GM12878 (cell line): ENCODE results near the gene SETDB1. TPM values are rescaled to one million over a fixed set of nuclear protein-coding genes. Genes with fewer than 3 reads are reported as not detected.

ENCODE experiments used
- ATAC-seq: fragments of 200-7000 bp; cut with Tn5 transposase; 3 replicates; pipeline ENCODE4 v1.9.1; 2020; ENCODE audit warnings: mild to moderate bottlenecking, moderate library complexity
- BruUV-seq: library from RNA; stranded (reverse); fragments of 400-500 nt; replicated peaks from 2 replicates; lab custom pipeline; 2021; lab: Mats Ljungman, UMichigan
- CTCF ChIA-PET: fragments of 300-600 bp; sonication (Branson Sonifier 250); formaldehyde crosslinking; extraction: SDS; loops from one replicate; lab custom pipeline; 2021; ENCODE audit warnings: inconsistent platforms; lab: Yijun Ruan, JAX
- POLR2A ChIA-PET: fragments of 350-600 bp; formaldehyde crosslinking; extraction: SDS; loops from one replicate; lab custom pipeline; 2021; ENCODE audit warnings: inconsistent platforms; lab: Charles Lee
- RAD21 ChIA-PET: fragments of 300-600 bp; sonication (Branson Sonifier 250); formaldehyde crosslinking; loops from one replicate; lab custom pipeline; 2023; ENCODE audit warnings: antibody characterized with exemption; ENCODE audit not compliant: unreplicated experiment; lab: Charles Lee
- SMC1A ChIA-PET: fragments of 300-600 bp; sonication (Branson Sonifier 250); formaldehyde crosslinking; loops from one replicate; lab custom pipeline; 2023; ENCODE audit not compliant: unreplicated experiment, uncharacterized antibody; lab: Charles Lee
- DNase-seq: peaks from one replicate; pipeline ENCODE4 v3.0.0-alpha.2; 2011; ENCODE audit warnings: low read depth, low spot score
- FAIRE-seq: peaks from 3 replicates; lab custom pipeline; 2011; peaks lifted over from hg19 to GRCh38; lab: Jason Lieb, UNC
- H2AFZ ChIP-seq: 2 replicates; pipeline ENCODE4 v1.6.0; 2011; ENCODE audit warnings: low read depth, low read length, control low read depth; ENCODE audit not compliant: control insufficient read depth
- H3K27ac ChIP-seq: 2 replicates; pipeline ENCODE4 v1.5.1; 2011; ENCODE audit warnings: control low read depth; ENCODE audit not compliant: control insufficient read depth, insufficient read depth
- H3K27me3 ChIP-seq, 2 experiments: replicated peaks in 1 of 2; 2 replicates each; pipeline versions ENCODE4 v1.6.0 to v1.6.1; 2011; ENCODE audit warnings: low read length in 1 of 2; ENCODE audit not compliant: control insufficient read depth in 2 of 2, insufficient read depth in 2 of 2
- H3K36me3 ChIP-seq, 2 experiments: 2 replicates each; pipeline ENCODE4 v1.5.1; 2011; ENCODE audit warnings: low read length in 1 of 2; ENCODE audit not compliant: control insufficient read depth in 2 of 2, insufficient read depth in 2 of 2
- H3K4me1 ChIP-seq: 2 replicates; pipeline ENCODE4 v1.6.1; 2011; ENCODE audit warnings: mild to moderate bottlenecking, low read length, moderate library complexity, mixed read lengths; ENCODE audit not compliant: control insufficient read depth, insufficient read depth
- H3K4me2 ChIP-seq: 2 replicates; pipeline ENCODE4 v1.6.0; 2011; ENCODE audit warnings: control low read depth; ENCODE audit not compliant: control insufficient read depth, insufficient read depth
- H3K4me3 ChIP-seq: fragments of 200-600 bp; sonication (generic); 2 replicates; pipeline ENCODE4 v1.5.1; 2016
- H3K79me2 ChIP-seq: 2 replicates; pipeline ENCODE4 v1.6.0; 2011; ENCODE audit warnings: low read length; ENCODE audit not compliant: control insufficient read depth, insufficient read depth
- H3K9ac ChIP-seq: 2 replicates; pipeline ENCODE4 v1.8.0; 2011; ENCODE audit warnings: low read length, control low read depth, mixed read lengths; ENCODE audit not compliant: control insufficient read depth, insufficient read depth
- H3K9me3 ChIP-seq: replicated peaks from 3 replicates; pipeline ENCODE4 v1.5.1; 2011; ENCODE audit warnings: mild to moderate bottlenecking, low read length; ENCODE audit not compliant: control insufficient read depth, insufficient read depth
- H4K20me1 ChIP-seq: 2 replicates; pipeline ENCODE4 v1.6.0; 2011; ENCODE audit not compliant: control insufficient read depth, insufficient read depth
- CEBPB ChIP-seq, 2 experiments: fragments of 150-350 bp in 1 of 2; IDR thresholded peaks; 2 replicates each; pipeline ENCODE4 v1.6.1; 2012 to 2014; ENCODE audit warnings: low read depth in 2 of 2, low read length in 2 of 2, borderline replicate concordance in 1 of 2, inconsistent platforms in 1 of 2
- CEBPZ ChIP-seq: fragments of 150-350 bp; IDR thresholded peaks from 2 replicates; pipeline ENCODE4 v1.6.1; 2016; ENCODE audit warnings: low read depth, low read length
- CTCF ChIP-seq, 3 experiments: IDR thresholded peaks in 2 of 3; conservative IDR thresholded peaks in 1 of 3; 2 replicates each; pipeline ENCODE4 v1.5.1; 2011; ENCODE audit warnings: low read depth in 3 of 3, low read length in 3 of 3, mild to moderate bottlenecking in 3 of 3, control low read depth in 2 of 3, moderate library complexity in 2 of 3, inconsistent platforms in 1 of 3, mixed read lengths in 1 of 3; ENCODE audit not compliant: control insufficient read depth in 2 of 3, insufficient read depth in 1 of 3; ENCODE audit errors: extremely low read depth in 1 of 3
- ESRRA ChIP-seq: IDR thresholded peaks from 2 replicates; pipeline ENCODE4 v1.6.1; 2012; ENCODE audit warnings: mild to moderate bottlenecking, low read length, improper control_type of control experiment
- JUND ChIP-seq: IDR thresholded peaks from 2 replicates; pipeline ENCODE4 v1.6.1; 2012; ENCODE audit warnings: low read depth, mild to moderate bottlenecking, low read length, improper control_type of control experiment, moderate library complexity
- POU2F2 ChIP-seq: IDR thresholded peaks from 3 replicates; pipeline ENCODE4 v1.6.1; 2011; ENCODE audit warnings: low read depth, mild to moderate bottlenecking, low read length, borderline replicate concordance
- RBBP5 ChIP-seq: fragments of 200-600 bp; sonication (generic); conservative IDR thresholded peaks from 2 replicates; pipeline ENCODE4 v1.6.1; 2016
- RFX5 ChIP-seq: IDR thresholded peaks from 2 replicates; pipeline ENCODE4 v1.6.1; 2011; ENCODE audit warnings: low read depth, low read length, improper control_type of control experiment
- RUNX3 ChIP-seq: IDR thresholded peaks from 2 replicates; pipeline ENCODE4 v1.6.1; 2012; ENCODE audit warnings: low read length, inconsistent platforms
- SIN3A ChIP-seq: IDR thresholded peaks from 2 replicates; pipeline ENCODE4 v1.6.1; 2012; ENCODE audit warnings: low read depth, low read length, improper control_type of control experiment
- SIX5 ChIP-seq: IDR thresholded peaks from 2 replicates; pipeline ENCODE4 v1.6.1; 2011; ENCODE audit warnings: mild to moderate bottlenecking, low read depth, low read length, moderate library complexity; ENCODE audit not compliant: severe bottlenecking
- SMAD5 ChIP-seq: IDR thresholded peaks from 2 replicates; pipeline ENCODE4 v1.6.1; 2016; ENCODE audit warnings: antibody characterized with exemption, low read depth
- WRNIP1 ChIP-seq: IDR thresholded peaks from 2 replicates; pipeline ENCODE4 v1.6.1; 2011; ENCODE audit warnings: low read depth, low read length, improper control_type of control experiment, borderline replicate concordance
- ZNF274 ChIP-seq: IDR thresholded peaks from one replicate; pipeline ENCODE4 v1.8.0; 2011; ENCODE audit not compliant: insufficient read length, insufficient read depth
- WGBS: methylation state at CpG from one replicate; pipeline ENCODE4 v1.1.6; 2016; ENCODE audit warnings: low lambda C conversion rate; ENCODE audit not compliant: insufficient replicate concordance, insufficient coverage; ENCODE audit errors: missing lambda C conversion rate; 5-methylcytosine and 5-hydroxymethylcytosine counted together
- in situ Hi-C: fragments of 300-500 bp; cut with MboI; formaldehyde crosslinking; loops from 9 replicates; pipeline ENCODE4 v1.14.3; 2018; ENCODE audit warnings: mixed read lengths
- intact Hi-C: fragments of 100-400 bp; cut with micrococcal nuclease; formaldehyde crosslinking; loops from one replicate; pipeline ENCODE4 v1.14.2; 2022; ENCODE audit not compliant: unreplicated experiment
- polyA plus RNA-seq, 11 experiments: library from polyadenylated mRNA; depleted of rRNA in 4 of 11; unstranded in 6 of 11; stranded (reverse) in 5 of 11; fragments of >200 nt; fragmentation: Nextera tagmentation in 4 of 11; fragmentation: Illumina TruSeq in 1 of 11; extraction: Ambion mirVana in 4 of 11; extraction: Trizol in 1 of 11; gene quantifications; 1 replicate in 1 of 11; 2 replicates in 10 of 11; pipeline versions ENCODE4 v1.2.1 to v1.2.3, GENCODE V29; 2011 to 2016; ENCODE audit warnings: inconsistent platforms in 2 of 11, missing spikeins in 2 of 11, low read depth in 1 of 11
- total RNA-seq, 4 experiments: library from RNA; depleted of rRNA in 3 of 4; stranded (reverse); fragments of >200 nt in 3 of 4; fragmentation: Illumina TruSeq in 1 of 4; extraction: Trizol in 1 of 4; gene quantifications; 2 replicates each; pipeline versions ENCODE4 v1.2.1 to v1.2.3, GENCODE V29; 2013 to 2021

The SETDB1 gene
- total and polyA plus RNA-seq, 10 of the 15 experiments (the other 5 are each of a cell fraction or from before 2014, with no cell fraction given) = 14.3 to 56.7 (median 35.7) TPM

GRCh38 chr1:150902751-150903150 lies 23.4 kb upstream of the SETDB1 start:
- SMC1A ChIA-PET = no interaction called here
- no TSS peak for BruUV-seq
- Histone ChIP-seq H3K4me1 (no peaks in the 10 kb centered on the region), H3K9ac (no peak overlapping the region), H3K4me3 (no peak overlapping the region), H3K36me3 (no peaks in the 10 kb centered on the region), H3K27me3 (no peaks in the 10 kb centered on the region), H3K27ac (no peak overlapping the region), H3K9me3 (no peaks in the 10 kb centered on the region; the same call in 2 of the 3 replicates), H4K20me1 (no peaks in the 10 kb centered on the region), H3K4me2 (no peak overlapping the region), H3K79me2 (no peaks in the 10 kb centered on the region), H2AFZ (no peak overlapping the region)
- DNase-seq (no peak), ATAC-seq (no peak), FAIRE-seq (no peak)
- TF ChIP-seq RBBP5 = no peak
- no peak for TF ChIP-seq ZNF274
- no peak for TF ChIP-seq SMAD5
- no peak for TF ChIP-seq CEBPZ
- intact Hi-C loops = no loop called here
- POLR2A ChIA-PET = no interaction called here
- in situ Hi-C loops = no loop called here
- 95% methylated on average over 1 of the region's 1 CpG for WGBS
- RAD21 ChIA-PET = interaction anchor here (0.5 kb wide), 1 partner anchor 217 kb away, joined by 3 read pairs; no protein-coding TSS in a partner anchor
- CTCF ChIA-PET = interaction anchor here (1.3 kb wide), 1 partner anchor 98 kb away, joined by 3 read pairs; no protein-coding TSS in a partner anchor

GRCh38 chr1:150905301-150905700 lies 20.9 kb upstream of the SETDB1 start:
- Histone ChIP-seq H2AFZ (no peak overlapping the region), H3K4me3 (no peak overlapping the region), H3K79me2 (no peaks in the 10 kb centered on the region), H3K9ac (no peak overlapping the region), H3K4me1 (no peaks in the 10 kb centered on the region), H3K36me3 (no peaks in the 10 kb centered on the region), H4K20me1 (no peaks in the 10 kb centered on the region), H3K27me3 (no peaks in the 10 kb centered on the region), H3K4me2 (no peak overlapping the region), H3K27ac (no peak overlapping the region), H3K9me3 (peaks cover 2% of the 10 kb centered on the region; the same call in 2 of the 3 replicates)
- POLR2A ChIA-PET = no interaction called here
- SMC1A ChIA-PET = interaction anchor here (1.0 kb wide), 1 partner anchor 18 kb away, joined by 3 read pairs; the partner anchor contains the start of gene CTXND2
- intact Hi-C loops = no loop called here
- BruUV-seq = no TSS peak
- DNase-seq (no peak), ATAC-seq (no peak), FAIRE-seq (no peak)
- 84% methylated on average over 6 of the region's 6 CpGs for WGBS
- CTCF ChIA-PET = no interaction called here
- RAD21 ChIA-PET = no interaction called here
- in situ Hi-C loops = no loop called here
- TF ChIP-seq SIX5 (no peak), POU2F2 (no peak), RUNX3 (no peak), CEBPB (IDR thresholded peaks at IDR 0.05; ENCODE audit: borderline replicate concordance in 1 of 2, low read depth in 2 of 2, low read length in 2 of 2) (no peak), CTCF (IDR thresholded peaks at IDR 0.05 in 2 of 3, conservative IDR thresholded peaks at IDR 0.05 in 1 of 3; ENCODE audit: control insufficient read depth in 2 of 3, extremely low read depth in 1 of 3, insufficient read depth in 1 of 3, low read depth in 3 of 3, low read length in 3 of 3) (no peak), SIN3A (no peak), ESRRA (no peak), WRNIP1 (no peak), JUND (no peak), RFX5 (no peak)
